Duodenal mucosa (tissue), 2 donors: ENCODE data around the gene MBOAT2.

ENCODE experiments used
- H3K27ac ChIP-seq: one replicate; pipeline ENCODE4 v1.7.0; 2013; ENCODE audit warnings: low read depth, low read length
- H3K27me3 ChIP-seq, 2 donors: one replicate each; pipeline ENCODE4 v1.7.0; 2013; ENCODE audit warnings: low read length in 2 of 2, control low read depth in 1 of 2; ENCODE audit not compliant: insufficient read depth in 2 of 2, control insufficient read depth in 1 of 2
- H3K36me3 ChIP-seq, 2 donors: one replicate each; pipeline ENCODE4 v1.7.0; 2013; ENCODE audit warnings: low read length in 2 of 2, control low read depth in 1 of 2; ENCODE audit not compliant: insufficient read depth in 2 of 2, control insufficient read depth in 1 of 2
- H3K4me1 ChIP-seq, 2 donors: one replicate each; pipeline ENCODE4 v1.7.0; 2013; ENCODE audit warnings: low read length in 2 of 2, control low read depth in 1 of 2; ENCODE audit not compliant: insufficient read depth in 2 of 2, control insufficient read depth in 1 of 2
- H3K4me3 ChIP-seq, 2 donors: one replicate each; pipeline ENCODE4 v1.7.0; 2013; ENCODE audit warnings: low read length in 2 of 2, low read depth in 1 of 2
- H3K9ac ChIP-seq, 2 donors: one replicate each; pipeline ENCODE4 v1.7.0; 2013; ENCODE audit warnings: low read length in 2 of 2, low read depth in 1 of 2
- H3K9me3 ChIP-seq, 2 donors: one replicate each; pipeline ENCODE4 v1.7.0; 2013; ENCODE audit warnings: low read length in 2 of 2, control low read depth in 1 of 2; ENCODE audit not compliant: control insufficient read depth in 1 of 2

Gene MBOAT2

GRCh38 chr2:8889978-8890377 lies 113.5 kb downstream of the MBOAT2 start:
- H3K36me3 ChIP-seq = no peaks in the 10 kb centered on the region
- no peaks in the 10 kb centered on the region for H3K27me3 ChIP-seq
- H3K9ac ChIP-seq = no peak overlapping the region
- no peak overlapping the region for H3K27ac ChIP-seq
- H3K4me3 ChIP-seq = no peak overlapping the region
- no peaks in the 10 kb centered on the region for H3K9me3 ChIP-seq
- peaks cover 7 to 26% of the 10 kb centered on the region in 2 donors for H3K4me1 ChIP-seq

GRCh38 chr2:8888963-8889362 lies 114.5 kb downstream of the MBOAT2 start:
- no peaks in the 10 kb centered on the region for H3K9me3 ChIP-seq
- no peak overlapping the region for H3K27ac ChIP-seq
- H3K4me3 ChIP-seq = no peak overlapping the region
- no peaks in the 10 kb centered on the region for H3K27me3 ChIP-seq
- H3K9ac ChIP-seq = no peak overlapping the region
- no peaks in the 10 kb centered on the region for H3K36me3 ChIP-seq
- H3K4me1 ChIP-seq = peaks cover 7 to 23% of the 10 kb centered on the region in 2 donors

GRCh38 chr2:8886876-8887275 lies 116.6 kb downstream of the MBOAT2 start:
- Histone ChIP-seq H3K27me3 (no peaks in the 10 kb centered on the region), H3K27ac (no peak overlapping the region), H3K36me3 (no peaks in the 10 kb centered on the region), H3K4me1 (peaks cover 7 to 14% of the 10 kb centered on the region in 2 donors), H3K9ac (no peak overlapping the region), H3K4me3 (no peak overlapping the region), H3K9me3 (no peaks in the 10 kb centered on the region)

GRCh38 chr2:8886202-8886518 lies 117.3 kb downstream of the MBOAT2 start:
- Histone ChIP-seq H3K36me3 (no peaks in the 10 kb centered on the region), H3K9ac (no peak overlapping the region), H3K4me1 (peaks cover 7 to 14% of the 10 kb centered on the region in 2 donors), H3K27ac (no peak overlapping the region), H3K9me3 (no peaks in the 10 kb centered on the region), H3K27me3 (no peaks in the 10 kb centered on the region), H3K4me3 (no peak overlapping the region)

GRCh38 chr2:8885449-8886201 lies 117.9 kb downstream of the MBOAT2 start:
- H3K36me3 ChIP-seq = no peaks in the 10 kb centered on the region
- H3K4me3 ChIP-seq = no peak overlapping the region
- no peaks in the 10 kb centered on the region for H3K9me3 ChIP-seq
- H3K9ac ChIP-seq = no peak overlapping the region
- no peaks in the 10 kb centered on the region for H3K27me3 ChIP-seq
- H3K27ac ChIP-seq = no peak overlapping the region
- H3K4me1 ChIP-seq = peaks cover 7 to 14% of the 10 kb centered on the region in 2 donors

GRCh38 chr2:8884812-8885211 lies 118.7 kb downstream of the MBOAT2 start:
- no peaks in the 10 kb centered on the region for H3K27me3 ChIP-seq
- H3K4me3 ChIP-seq = no peak overlapping the region
- H3K4me1 ChIP-seq = peaks cover 7 to 14% of the 10 kb centered on the region in 2 donors
- no peaks in the 10 kb centered on the region for H3K36me3 ChIP-seq
- H3K27ac ChIP-seq = no peak overlapping the region
- no peaks in the 10 kb centered on the region for H3K9me3 ChIP-seq
- no peak overlapping the region for H3K9ac ChIP-seq

- Histone ChIP-seq H3K9me3 (no peaks in the 10 kb centered on the region), H3K27me3 (no peaks in the 10 kb centered on the region), H3K27ac (no peak overlapping the region), H3K4me1 (peaks cover 7 to 14% of the 10 kb centered on the region in 2 donors), H3K36me3 (no peaks in the 10 kb centered on the region), H3K9ac (no peak overlapping the region), H3K4me3 (no peak overlapping the region)
Observed at GRCh38 chr2:8882094-8882493, 121.4 kb downstream of the MBOAT2 start.

GRCh38 chr2:8877894-8878293 lies 125.6 kb downstream of the MBOAT2 start:
- Histone ChIP-seq H3K36me3 (no peaks in the 10 kb centered on the region), H3K9me3 (no peaks in the 10 kb centered on the region), H3K9ac (no peak overlapping the region), H3K4me1 (no peaks in the 10 kb centered on the region), H3K4me3 (no peak overlapping the region), H3K27me3 (no peaks in the 10 kb centered on the region), H3K27ac (no peak overlapping the region)

- Histone ChIP-seq H3K4me1 (no peaks in the 10 kb centered on the region), H3K27me3 (no peaks in the 10 kb centered on the region), H3K9me3 (no peaks in the 10 kb centered on the region), H3K4me3 (no peak overlapping the region), H3K9ac (no peak overlapping the region), H3K36me3 (no peaks in the 10 kb centered on the region), H3K27ac (no peak overlapping the region)
Observed at GRCh38 chr2:8877332-8877731, 126.2 kb downstream of the MBOAT2 start.

- Histone ChIP-seq H3K27me3 (no peaks in the 10 kb centered on the region), H3K9me3 (no peaks in the 10 kb centered on the region)
Observed at GRCh38 chr2:8876628-8877027, 126.9 kb downstream of the MBOAT2 start.

More at GRCh38 chr2:8876628-8877027, 126.9 kb downstream of the MBOAT2 start:
- H3K4me1 ChIP-seq = no peaks in the 10 kb centered on the region
- H3K4me3 ChIP-seq = no peak overlapping the region
- no peaks in the 10 kb centered on the region for H3K36me3 ChIP-seq
- no peak overlapping the region for H3K27ac ChIP-seq
- H3K9ac ChIP-seq = no peak overlapping the region
